SK-N-SH (cell line): Measurements from ENCODE around the gene ZIC5.

Experiments
- EP300 ChIP-seq, 2 experiments: IDR thresholded peaks; 2 replicates each; pipeline versions ENCODE4 v1.4.0 to v1.6.1; 2012; ENCODE audit warnings: borderline replicate concordance in 1 of 2, low read depth in 1 of 2, low read length in 1 of 2
- NRF1 ChIP-seq: IDR thresholded peaks from 2 replicates; pipeline ENCODE4 v1.6.1; 2012; ENCODE audit warnings: low read depth, mild to moderate bottlenecking, low read length
- RFX5 ChIP-seq: IDR thresholded peaks from 2 replicates; pipeline ENCODE4 v1.6.1; 2012; ENCODE audit warnings: mild to moderate bottlenecking, improper control_type of control experiment, low read length
- TF ChIP-seq, protein P1 (sequence below): fragments of 200-600 bp; sonication (generic); IDR thresholded peaks from 2 replicates; pipeline ENCODE4 v1.6.1; 2017; ENCODE audit warnings: antibody characterized with exemption, mild to moderate bottlenecking, moderate library complexity
- TF ChIP-seq, protein P2 (sequence below): IDR thresholded peaks from 2 replicates; pipeline ENCODE4 v1.4.0; 2012; ENCODE audit warnings: low read depth, borderline replicate concordance

DNA sequence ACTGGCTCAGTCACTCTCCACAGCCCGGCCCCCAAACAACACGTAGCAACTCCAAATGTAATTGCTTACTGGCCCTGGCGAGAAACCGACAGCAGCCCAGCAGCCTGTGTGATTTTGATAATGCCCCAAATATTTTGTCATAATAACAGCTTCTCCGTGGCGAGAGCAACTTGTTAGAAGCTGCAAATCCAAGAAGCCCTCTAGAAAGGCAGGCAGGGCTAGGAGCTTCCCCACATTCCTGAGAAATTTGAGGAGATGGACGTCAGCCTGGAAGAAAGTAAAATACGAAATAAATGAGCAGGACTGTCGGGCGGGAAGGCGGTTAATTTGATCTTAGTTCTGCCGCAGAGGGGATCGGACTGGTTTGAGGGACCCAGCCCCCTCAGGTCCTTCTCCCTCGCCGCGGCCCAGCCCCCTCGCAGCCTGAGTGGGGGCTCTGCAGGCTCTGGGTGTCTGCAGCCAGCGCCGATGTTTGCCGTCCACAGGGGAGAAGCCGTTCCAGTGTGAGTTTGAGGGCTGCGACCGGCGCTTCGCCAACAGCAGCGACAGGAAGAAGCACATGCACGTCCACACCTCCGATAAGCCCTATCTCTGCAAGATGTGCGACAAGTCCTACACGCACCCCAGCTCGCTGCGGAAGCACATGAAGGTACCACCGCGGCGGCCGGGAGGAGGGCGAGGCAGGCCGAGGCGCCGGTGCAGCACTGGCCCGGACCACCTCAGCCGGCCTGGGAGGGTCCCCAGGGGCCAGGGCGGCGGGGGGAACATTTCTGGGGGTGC is 13.1 kb upstream of the ZIC5 start:
- TF ChIP-seq EP300 (IDR thresholded peaks at IDR 0.05; ENCODE audit: borderline replicate concordance in 1 of 2, low read depth in 1 of 2, low read length in 1 of 2) (no peak), NRF1 (no peak), RFX5 (no peak)
- TF ChIP-seq, protein P1, sequence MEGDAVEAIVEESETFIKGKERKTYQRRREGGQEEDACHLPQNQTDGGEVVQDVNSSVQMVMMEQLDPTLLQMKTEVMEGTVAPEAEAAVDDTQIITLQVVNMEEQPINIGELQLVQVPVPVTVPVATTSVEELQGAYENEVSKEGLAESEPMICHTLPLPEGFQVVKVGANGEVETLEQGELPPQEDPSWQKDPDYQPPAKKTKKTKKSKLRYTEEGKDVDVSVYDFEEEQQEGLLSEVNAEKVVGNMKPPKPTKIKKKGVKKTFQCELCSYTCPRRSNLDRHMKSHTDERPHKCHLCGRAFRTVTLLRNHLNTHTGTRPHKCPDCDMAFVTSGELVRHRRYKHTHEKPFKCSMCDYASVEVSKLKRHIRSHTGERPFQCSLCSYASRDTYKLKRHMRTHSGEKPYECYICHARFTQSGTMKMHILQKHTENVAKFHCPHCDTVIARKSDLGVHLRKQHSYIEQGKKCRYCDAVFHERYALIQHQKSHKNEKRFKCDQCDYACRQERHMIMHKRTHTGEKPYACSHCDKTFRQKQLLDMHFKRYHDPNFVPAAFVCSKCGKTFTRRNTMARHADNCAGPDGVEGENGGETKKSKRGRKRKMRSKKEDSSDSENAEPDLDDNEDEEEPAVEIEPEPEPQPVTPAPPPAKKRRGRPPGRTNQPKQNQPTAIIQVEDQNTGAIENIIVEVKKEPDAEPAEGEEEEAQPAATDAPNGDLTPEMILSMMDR = no peak
- TF ChIP-seq, protein P2, sequence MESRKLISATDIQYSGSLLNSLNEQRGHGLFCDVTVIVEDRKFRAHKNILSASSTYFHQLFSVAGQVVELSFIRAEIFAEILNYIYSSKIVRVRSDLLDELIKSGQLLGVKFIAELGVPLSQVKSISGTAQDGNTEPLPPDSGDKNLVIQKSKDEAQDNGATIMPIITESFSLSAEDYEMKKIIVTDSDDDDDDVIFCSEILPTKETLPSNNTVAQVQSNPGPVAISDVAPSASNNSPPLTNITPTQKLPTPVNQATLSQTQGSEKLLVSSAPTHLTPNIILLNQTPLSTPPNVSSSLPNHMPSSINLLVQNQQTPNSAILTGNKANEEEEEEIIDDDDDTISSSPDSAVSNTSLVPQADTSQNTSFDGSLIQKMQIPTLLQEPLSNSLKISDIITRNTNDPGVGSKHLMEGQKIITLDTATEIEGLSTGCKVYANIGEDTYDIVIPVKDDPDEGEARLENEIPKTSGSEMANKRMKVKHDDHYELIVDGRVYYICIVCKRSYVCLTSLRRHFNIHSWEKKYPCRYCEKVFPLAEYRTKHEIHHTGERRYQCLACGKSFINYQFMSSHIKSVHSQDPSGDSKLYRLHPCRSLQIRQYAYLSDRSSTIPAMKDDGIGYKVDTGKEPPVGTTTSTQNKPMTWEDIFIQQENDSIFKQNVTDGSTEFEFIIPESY = no peak
